Activated T-cell treated with anti-CD3 and anti-CD28 coated beads, Interleukin-2, amount 50 U/mL, for 4 hours (primary cell): ENCODE data around the gene EFEMP1. TPM values are rescaled to one million over a fixed set of nuclear protein-coding genes. Genes with fewer than 3 reads are reported as not detected.

Source experiments
- ATAC-seq, 2 donors: fragments of 200-7000 bp; cut with Tn5 transposase; one replicate each; pipeline ENCODE4 v1.10.0; 2021
- DNase-seq: peaks from one replicate; pipeline ENCODE4 v3.0.0-alpha.2; 2020
- H3K27me3 Mint-ChIP-seq: one replicate; pipeline ENCODE4 v1.8.0; 2021; ENCODE audit warnings: low read depth, mixed read lengths
- H3K36me3 Mint-ChIP-seq: one replicate; pipeline ENCODE4 v1.8.0; 2022; ENCODE audit warnings: mixed read lengths; ENCODE audit not compliant: insufficient read depth
- H3K4me1 Mint-ChIP-seq: one replicate; pipeline ENCODE4 v1.8.0; 2021; ENCODE audit warnings: low read depth, mixed read lengths
- H3K4me3 Mint-ChIP-seq: one replicate; pipeline ENCODE4 v1.8.0; 2021; ENCODE audit warnings: mild to moderate bottlenecking, moderate library complexity, mixed read lengths
- H3K9me3 Mint-ChIP-seq: one replicate; pipeline ENCODE4 v1.8.0; 2021; ENCODE audit warnings: mixed read lengths
- total RNA-seq, 3 donors: library from RNA; stranded (reverse); gene quantifications; one replicate each; pipeline ENCODE4 v1.2.1, GENCODE V29; 2021

EFEMP1 gene
- total RNA-seq, 3 donors from 2014 or later, result 0.25 to 0.43 (median 0.40) TPM

- Mint-ChIP-seq H3K4me1 (no peaks in the 10 kb centered on the region), H3K27me3 (peaks cover 2% of the 10 kb centered on the region), H3K36me3 (no peaks in the 10 kb centered on the region), H3K9me3 (no peaks in the 10 kb centered on the region), H3K4me3 (no peak overlapping the region)
- DNase-seq, result no peak
- ATAC-seq, result no peak
These were observed 25.6 kb upstream of the EFEMP1 start for GRCh38 chr2:55949211-55949610.

DNA sequence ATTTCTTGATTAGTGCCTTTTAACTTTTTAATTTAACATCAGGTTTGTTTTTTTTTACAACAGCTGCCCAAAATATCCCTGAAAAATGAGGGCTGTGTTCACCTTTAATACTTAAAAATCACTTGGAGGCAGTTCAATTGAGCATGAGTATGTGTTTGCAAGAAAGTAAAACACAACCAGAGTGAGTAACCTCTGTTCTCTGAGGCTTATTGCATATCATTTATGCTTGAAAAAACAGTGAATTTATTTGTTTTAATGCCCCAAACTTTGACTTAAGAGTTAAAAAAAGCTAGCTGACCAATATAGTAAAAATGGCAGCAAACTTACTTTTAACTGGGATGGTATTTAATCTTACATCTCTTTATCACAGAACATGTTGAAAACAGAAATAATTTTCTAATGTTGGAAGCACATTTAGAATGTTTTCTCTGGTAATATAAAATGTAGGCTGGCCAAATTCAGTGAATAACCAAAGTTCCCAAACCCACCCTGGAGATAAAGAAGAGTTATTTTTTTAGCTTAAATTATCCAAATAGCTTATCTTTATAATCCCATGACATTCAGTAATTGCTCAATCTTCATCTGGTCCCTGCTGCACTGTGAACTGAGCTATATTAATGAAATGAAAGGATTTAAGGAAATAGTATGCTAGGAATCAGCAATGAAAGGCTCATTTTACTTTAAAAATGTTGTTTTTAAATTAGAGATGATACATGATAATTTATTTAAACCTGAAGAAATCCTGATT is 24.8 kb upstream of the EFEMP1 start:
- ATAC-seq, result no peak
- H3K27me3 Mint-ChIP-seq, result peaks cover 2% of the 10 kb centered on the region
- no peaks in the 10 kb centered on the region for H3K4me1 Mint-ChIP-seq
- no peak for DNase-seq
- no peaks in the 10 kb centered on the region for H3K36me3 Mint-ChIP-seq
- no peaks in the 10 kb centered on the region for H3K9me3 Mint-ChIP-seq
- no peak overlapping the region for H3K4me3 Mint-ChIP-seq

- DNase-seq (no peak), ATAC-seq (no peak)
- no peaks in the 10 kb centered on the region for H3K9me3 Mint-ChIP-seq
- peaks cover 2% of the 10 kb centered on the region for H3K27me3 Mint-ChIP-seq
- H3K4me3 Mint-ChIP-seq, result no peak overlapping the region
- H3K4me1 Mint-ChIP-seq, result no peaks in the 10 kb centered on the region
- H3K36me3 Mint-ChIP-seq, result no peaks in the 10 kb centered on the region
These were observed 24.2 kb upstream of the EFEMP1 start for GRCh38 chr2:55947752-55948151.

DNA sequence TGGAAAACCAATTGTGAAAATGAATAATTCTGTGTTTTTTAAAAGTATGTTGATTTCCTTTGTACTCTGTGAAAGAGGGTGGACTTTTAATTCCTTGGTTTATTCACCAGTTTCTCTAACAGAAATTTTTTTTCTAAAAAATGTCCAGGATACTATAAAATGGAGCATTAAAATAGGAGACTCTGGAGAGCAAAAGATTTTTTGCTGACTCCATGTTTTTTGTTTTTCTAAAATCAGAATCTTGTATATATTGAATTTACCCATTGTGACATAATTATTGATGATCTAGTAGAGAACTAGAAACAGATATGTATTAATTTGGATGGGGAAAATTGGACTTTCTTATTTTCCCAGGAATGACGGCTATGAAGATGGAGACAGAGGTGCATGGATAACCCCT is 23.2 kb upstream of the EFEMP1 start:
- no peaks in the 10 kb centered on the region for H3K9me3 Mint-ChIP-seq
- H3K36me3 Mint-ChIP-seq, result no peaks in the 10 kb centered on the region
- ATAC-seq (no peak), DNase-seq (no peak)
- H3K4me3 Mint-ChIP-seq, result no peak overlapping the region
- no peaks in the 10 kb centered on the region for H3K4me1 Mint-ChIP-seq
- H3K27me3 Mint-ChIP-seq, result peaks cover 2% of the 10 kb centered on the region

DNA sequence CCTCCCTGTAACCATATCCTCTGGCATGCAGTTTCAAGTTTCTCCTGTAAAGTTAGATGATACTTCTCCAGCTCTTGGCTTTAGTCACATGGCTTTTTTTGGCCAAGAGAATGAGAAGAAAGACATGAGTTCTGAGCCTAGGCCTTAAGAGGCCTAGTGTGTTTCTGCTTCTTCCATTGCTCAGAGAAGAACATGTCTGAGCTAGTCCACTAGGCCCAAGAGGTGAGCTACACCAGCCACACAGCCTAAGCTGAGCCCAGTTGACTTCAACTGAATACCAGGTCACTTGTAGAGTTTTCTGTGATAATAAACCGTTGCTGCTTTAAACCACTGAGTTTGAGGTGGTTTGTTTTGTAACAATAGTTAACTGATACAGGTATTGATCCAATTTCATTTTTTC is 19.9 kb upstream of the EFEMP1 start:
- H3K36me3 Mint-ChIP-seq, result no peaks in the 10 kb centered on the region
- no peaks in the 10 kb centered on the region for H3K4me1 Mint-ChIP-seq
- DNase-seq, result no peak
- peaks cover 2% of the 10 kb centered on the region for H3K27me3 Mint-ChIP-seq
- no peak for ATAC-seq
- H3K4me3 Mint-ChIP-seq, result no peak overlapping the region
- no peaks in the 10 kb centered on the region for H3K9me3 Mint-ChIP-seq

GRCh38 chr2:55936351-55936750 is 12.8 kb upstream of the EFEMP1 start:
- no peak overlapping the region for H3K4me3 Mint-ChIP-seq
- H3K4me1 Mint-ChIP-seq, result no peaks in the 10 kb centered on the region
- H3K27me3 Mint-ChIP-seq, result no peaks in the 10 kb centered on the region
- H3K36me3 Mint-ChIP-seq, result no peaks in the 10 kb centered on the region
- no peaks in the 10 kb centered on the region for H3K9me3 Mint-ChIP-seq
- ATAC-seq (no peak), DNase-seq (no peak)

DNA sequence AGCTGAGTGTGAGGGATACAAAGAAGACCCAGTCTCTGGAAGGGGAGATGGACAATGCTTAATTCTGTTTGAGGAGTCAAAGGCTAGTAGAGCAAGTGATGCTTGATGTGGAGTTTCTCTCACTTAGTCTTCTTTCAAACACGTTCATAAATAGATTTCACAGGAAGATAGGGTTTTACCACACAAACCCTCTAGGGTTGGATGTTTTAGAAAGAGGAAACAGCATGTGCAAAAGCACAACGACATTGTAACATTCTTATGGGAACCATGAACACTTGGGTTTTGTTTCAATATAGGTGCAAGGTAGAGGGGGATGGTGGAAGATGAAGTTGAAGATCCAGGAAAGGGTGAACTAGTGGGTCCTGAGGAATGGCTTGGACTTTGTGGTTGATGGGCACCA is 10.8 kb upstream of the EFEMP1 start:
- ATAC-seq, result no peak
- Mint-ChIP-seq H3K4me3 (no peak overlapping the region), H3K27me3 (no peaks in the 10 kb centered on the region), H3K9me3 (no peaks in the 10 kb centered on the region), H3K36me3 (no peaks in the 10 kb centered on the region), H3K4me1 (no peaks in the 10 kb centered on the region)
- no peak for DNase-seq

DNA sequence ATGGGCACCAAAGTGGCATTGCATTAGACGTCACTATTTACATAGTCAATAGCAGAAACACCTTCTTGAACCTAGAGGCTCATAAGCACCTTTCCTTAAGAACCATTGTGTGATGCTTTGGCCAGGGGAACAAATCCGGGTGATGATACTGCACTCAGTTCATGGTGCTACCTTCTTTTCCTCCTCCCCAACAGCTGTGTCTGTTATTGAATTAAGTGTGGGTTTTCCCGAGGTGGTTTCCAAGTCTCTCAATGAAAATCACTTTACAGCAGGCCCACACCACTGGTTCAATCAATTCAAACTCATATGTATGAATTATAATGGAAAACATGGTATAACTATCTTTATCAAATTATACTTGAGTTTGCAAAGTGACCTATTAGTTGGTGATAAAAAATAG is 9.3 kb upstream of the EFEMP1 start:
- no peaks in the 10 kb centered on the region for H3K4me1 Mint-ChIP-seq
- DNase-seq, result no peak
- no peak overlapping the region for H3K4me3 Mint-ChIP-seq

DNA sequence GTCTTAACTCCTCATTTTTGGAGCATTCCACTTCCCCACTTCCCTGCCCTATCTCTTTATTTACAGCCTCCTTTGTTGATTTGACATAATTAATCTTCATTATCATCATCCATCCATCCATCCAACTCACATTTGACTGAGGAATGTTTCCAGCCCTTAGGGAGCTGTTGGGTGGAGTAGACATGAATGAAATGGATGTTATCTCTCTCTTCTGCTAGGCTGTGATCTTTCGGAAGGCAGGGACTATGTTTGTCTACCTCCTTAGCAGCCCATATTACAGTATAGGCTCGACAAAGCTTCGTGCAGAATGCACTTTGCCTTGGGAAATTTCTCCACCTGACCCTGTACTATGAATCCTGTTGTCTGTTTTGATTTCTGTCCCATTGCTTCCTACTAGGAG is 7.7 kb upstream of the EFEMP1 start:
- no peaks in the 10 kb centered on the region for H3K9me3 Mint-ChIP-seq
- no peak overlapping the region for H3K4me3 Mint-ChIP-seq
- ATAC-seq (no peak), DNase-seq (no peak)
- no peaks in the 10 kb centered on the region for H3K4me1 Mint-ChIP-seq
- H3K27me3 Mint-ChIP-seq, result peaks cover 4% of the 10 kb centered on the region
- no peaks in the 10 kb centered on the region for H3K36me3 Mint-ChIP-seq

More for the DNA sequence above, 9.3 kb upstream of the EFEMP1 start:
- ATAC-seq, result no peak
- Mint-ChIP-seq H3K9me3 (no peaks in the 10 kb centered on the region), H3K36me3 (no peaks in the 10 kb centered on the region), H3K27me3 (no peaks in the 10 kb centered on the region)

- H3K36me3 Mint-ChIP-seq, result no peaks in the 10 kb centered on the region
- H3K9me3 Mint-ChIP-seq, result no peaks in the 10 kb centered on the region
- H3K27me3 Mint-ChIP-seq, result peaks cover 14% of the 10 kb centered on the region
- no peaks in the 10 kb centered on the region for H3K4me1 Mint-ChIP-seq
- ATAC-seq (no peak), DNase-seq (no peak)
- no peak overlapping the region for H3K4me3 Mint-ChIP-seq
These were observed 5.9 kb upstream of the EFEMP1 start for GRCh38 chr2:55929476-55929875.

GRCh38 chr2:55926974-55927373 is 3.4 kb upstream of the EFEMP1 start:
- Mint-ChIP-seq H3K9me3 (no peaks in the 10 kb centered on the region), H3K27me3 (peaks cover 34% of the 10 kb centered on the region), H3K4me3 (no peak overlapping the region), H3K4me1 (peaks cover 3% of the 10 kb centered on the region), H3K36me3 (no peaks in the 10 kb centered on the region)
- no peak for ATAC-seq
- no peak for DNase-seq

DNA sequence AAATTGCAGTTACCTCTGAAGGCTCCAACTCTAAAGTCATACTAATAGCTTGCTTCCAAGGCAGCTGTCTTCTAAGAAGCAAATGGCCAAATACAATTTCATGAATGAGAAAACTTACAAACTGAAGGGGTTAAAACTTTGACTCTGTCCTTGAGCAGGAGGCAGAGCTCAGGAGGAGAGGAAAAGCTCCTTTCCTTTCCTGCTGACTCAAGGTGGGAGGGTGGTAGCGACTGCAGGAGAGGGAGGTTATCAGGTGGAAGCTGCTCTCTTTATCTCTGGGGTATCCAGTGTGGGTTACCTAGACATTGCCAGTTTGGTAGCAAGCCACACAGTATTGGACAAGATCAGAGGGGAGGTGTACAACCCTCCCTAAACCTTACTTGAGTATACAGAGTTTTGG is 2.7 kb upstream of the EFEMP1 start:
- H3K9me3 Mint-ChIP-seq, result no peaks in the 10 kb centered on the region
- peaks cover 3% of the 10 kb centered on the region for H3K4me1 Mint-ChIP-seq
- ATAC-seq (no peak), DNase-seq (no peak)
- H3K4me3 Mint-ChIP-seq, result no peak overlapping the region
- H3K27me3 Mint-ChIP-seq, result peaks cover 36% of the 10 kb centered on the region
- H3K36me3 Mint-ChIP-seq, result no peaks in the 10 kb centered on the region

DNA sequence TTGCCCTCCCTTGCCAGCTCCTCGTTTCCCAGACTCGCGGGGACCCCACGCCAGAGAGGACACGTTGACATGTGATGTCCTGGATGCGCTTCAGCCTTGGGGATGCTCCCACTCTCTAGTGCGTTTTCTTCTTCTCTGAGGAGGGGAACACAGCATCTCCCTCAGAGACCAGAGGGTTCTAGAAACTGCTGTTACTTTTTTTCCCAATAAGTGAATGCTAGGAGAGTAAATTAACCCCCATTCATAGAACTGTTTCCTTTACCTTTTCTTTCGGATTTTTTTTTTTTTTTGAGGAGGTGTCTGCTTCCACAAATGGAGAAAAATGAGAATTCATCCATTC is 370 bp upstream of the EFEMP1 start:
- H3K4me3 Mint-ChIP-seq, result no peak overlapping the region
- no peaks in the 10 kb centered on the region for H3K9me3 Mint-ChIP-seq
- peaks cover 36% of the 10 kb centered on the region for H3K27me3 Mint-ChIP-seq
- H3K4me1 Mint-ChIP-seq, result peaks cover 3% of the 10 kb centered on the region
- ATAC-seq (no peak), DNase-seq (no peak)
- H3K36me3 Mint-ChIP-seq, result no peaks in the 10 kb centered on the region

GRCh38 chr2:55922291-55922907 is 1.2 kb downstream of the EFEMP1 start:
- Mint-ChIP-seq H3K9me3 (no peaks in the 10 kb centered on the region), H3K36me3 (no peaks in the 10 kb centered on the region), H3K4me1 (peaks cover 3% of the 10 kb centered on the region), H3K4me3 (no peak overlapping the region), H3K27me3 (peaks cover 36% of the 10 kb centered on the region)
- ATAC-seq, result no peak
- DNase-seq, result no peak

GRCh38 chr2:55919574-55919973 is 4.0 kb downstream of the EFEMP1 start:
- ATAC-seq (no peak), DNase-seq (no peak)
- Mint-ChIP-seq H3K4me3 (no peak overlapping the region), H3K27me3 (peaks cover 23% of the 10 kb centered on the region), H3K9me3 (peaks cover 4% of the 10 kb centered on the region), H3K4me1 (peaks cover 3% of the 10 kb centered on the region), H3K36me3 (no peaks in the 10 kb centered on the region)
